HG02623 (cell line): Measurements from ENCODE around the gene ARHGDIB.

ENCODE experiments used
- ATAC-seq: cut with Tn5 transposase; IDR thresholded peaks from one replicate; pipeline ENCODE4 v1.9.1; 2021; ENCODE audit warnings: moderate library complexity; ENCODE audit not compliant: unreplicated experiment

Gene ARHGDIB

DNA sequence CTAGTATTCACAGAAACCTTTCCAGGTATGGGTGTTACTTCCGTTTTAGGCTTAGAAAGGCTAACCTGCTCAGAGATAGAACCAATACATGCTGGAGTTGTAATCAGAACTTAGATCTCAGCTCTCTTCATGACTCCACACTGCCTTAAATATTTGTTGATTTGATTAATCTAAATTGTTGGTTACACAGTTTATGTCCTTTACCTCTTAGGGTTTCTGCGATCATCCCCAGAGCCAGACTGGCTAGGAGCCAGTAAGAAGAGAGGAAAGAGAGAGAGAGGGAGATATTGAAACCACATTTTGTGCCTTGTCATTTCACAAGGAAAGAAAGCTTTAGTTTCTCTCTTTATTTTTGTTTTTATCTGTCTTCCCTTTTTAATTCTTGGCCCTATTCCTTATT, 58.9 kb downstream of the ARHGDIB start:
- ATAC-seq: no peak

DNA sequence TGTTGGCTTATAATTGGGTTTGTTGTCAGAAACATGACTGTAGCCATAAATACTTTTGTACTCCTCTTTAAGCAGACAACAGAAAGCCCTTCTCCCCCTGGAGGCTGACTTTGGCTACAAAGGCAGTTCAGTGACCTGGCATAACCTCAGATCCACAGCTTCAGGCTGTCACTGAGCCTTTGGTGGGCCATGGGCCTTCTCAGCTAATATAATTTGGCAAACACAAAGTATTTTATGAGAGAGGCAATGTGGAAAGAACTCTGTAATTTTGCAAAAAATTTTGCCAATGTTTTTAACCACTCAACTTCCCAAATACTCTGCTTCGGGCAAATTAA, 60.2 kb downstream of the ARHGDIB start:
- no peak for ATAC-seq

DNA sequence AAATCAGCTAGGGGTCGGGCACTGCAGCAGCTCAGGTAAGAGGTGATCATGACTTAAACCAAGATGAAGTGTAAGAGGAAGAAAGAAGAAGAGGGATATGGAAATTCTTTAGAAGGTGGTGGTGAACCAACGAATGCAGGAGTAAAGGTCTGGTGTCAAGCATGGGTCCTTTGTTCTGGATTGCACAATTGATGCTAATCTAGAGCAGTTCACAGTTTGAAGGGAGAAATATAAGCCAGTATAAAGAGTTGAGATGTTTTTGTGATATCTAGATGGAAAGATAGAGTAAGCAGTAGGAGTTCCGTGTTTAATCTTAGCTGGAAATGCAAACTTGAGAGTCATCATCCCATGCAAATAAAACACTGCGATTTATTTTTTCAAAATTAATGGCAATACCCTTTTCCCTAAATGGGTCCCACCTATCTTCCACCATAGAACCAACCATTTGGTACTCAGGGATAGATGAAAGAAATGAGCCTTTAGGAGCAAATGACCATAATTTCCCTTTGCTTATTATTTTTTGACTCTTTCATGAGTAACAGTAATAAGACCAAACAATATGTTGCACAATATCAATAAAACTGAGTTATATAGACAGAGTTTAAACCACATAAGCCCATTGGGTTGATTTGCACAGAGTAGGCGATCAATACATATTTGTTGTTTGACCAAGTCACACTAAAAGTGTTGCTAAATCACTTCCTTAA, 60.7 kb downstream of the ARHGDIB start:
- no peak for ATAC-seq

DNA sequence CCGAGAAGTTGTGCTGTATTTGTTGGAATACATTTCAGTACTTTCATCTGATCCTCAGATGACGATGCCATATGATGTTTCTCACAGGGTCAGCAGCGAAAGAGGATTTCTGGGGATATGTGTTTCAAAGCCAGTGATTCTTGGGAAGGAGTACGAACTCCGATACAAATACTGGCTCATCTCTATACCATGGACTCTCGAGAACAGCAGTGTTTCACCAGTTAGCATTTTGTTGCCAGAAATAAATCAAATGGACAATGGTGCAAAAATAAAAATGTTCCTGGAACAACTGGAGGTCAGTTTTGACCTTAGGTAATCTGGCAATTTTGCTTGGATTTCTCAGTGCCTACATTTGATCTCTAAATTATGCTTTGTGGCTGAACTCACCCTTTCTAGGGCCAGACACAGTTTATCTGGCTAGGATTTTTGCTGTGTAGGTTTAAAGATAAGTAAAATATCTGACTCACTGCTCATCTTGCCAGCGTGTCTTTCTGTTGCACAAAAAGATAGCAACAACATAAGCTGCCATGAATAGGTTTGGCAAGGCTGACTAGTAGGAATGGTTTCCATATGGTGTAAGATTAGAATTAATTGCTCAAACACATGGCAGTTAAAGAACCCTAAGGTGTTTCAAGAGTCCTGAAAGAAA, 64.8 kb downstream of the ARHGDIB start:
- ATAC-seq: no peak

DNA sequence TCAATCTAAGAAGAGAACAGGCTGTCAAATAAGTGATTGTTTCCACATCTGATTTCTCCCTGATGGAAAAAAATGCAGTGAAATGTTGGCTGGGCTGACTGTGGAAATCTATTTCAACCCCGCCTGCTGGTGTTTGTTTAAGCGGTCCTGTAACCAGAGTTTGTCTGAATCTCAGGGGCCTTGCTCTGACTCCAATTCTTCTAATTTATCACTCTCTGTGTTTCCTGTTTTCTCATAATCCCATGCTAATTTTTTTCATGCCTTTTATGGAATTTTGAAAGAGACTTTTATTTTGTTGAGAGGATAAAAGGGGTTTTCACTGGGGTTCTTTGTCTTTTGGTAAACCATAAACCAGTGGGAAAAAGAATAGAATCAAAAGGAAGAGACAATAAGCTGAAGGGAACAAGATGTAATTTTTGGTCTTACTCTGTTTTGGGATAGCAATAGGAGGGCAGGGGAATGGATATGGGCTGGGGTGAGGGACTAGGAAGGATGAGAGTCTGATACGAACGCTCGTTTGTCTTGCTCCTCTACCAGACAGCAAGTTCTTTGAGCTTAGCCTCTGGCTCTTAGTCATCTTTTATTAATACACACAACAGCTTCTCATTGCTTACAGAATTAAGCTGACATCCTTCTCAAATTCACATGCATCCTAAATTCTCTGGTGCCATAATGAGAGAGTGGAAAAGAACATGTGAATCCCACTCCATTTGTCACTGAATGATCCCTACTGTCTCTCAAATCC, 67.7 kb downstream of the ARHGDIB start:
- ATAC-seq: no peak

DNA sequence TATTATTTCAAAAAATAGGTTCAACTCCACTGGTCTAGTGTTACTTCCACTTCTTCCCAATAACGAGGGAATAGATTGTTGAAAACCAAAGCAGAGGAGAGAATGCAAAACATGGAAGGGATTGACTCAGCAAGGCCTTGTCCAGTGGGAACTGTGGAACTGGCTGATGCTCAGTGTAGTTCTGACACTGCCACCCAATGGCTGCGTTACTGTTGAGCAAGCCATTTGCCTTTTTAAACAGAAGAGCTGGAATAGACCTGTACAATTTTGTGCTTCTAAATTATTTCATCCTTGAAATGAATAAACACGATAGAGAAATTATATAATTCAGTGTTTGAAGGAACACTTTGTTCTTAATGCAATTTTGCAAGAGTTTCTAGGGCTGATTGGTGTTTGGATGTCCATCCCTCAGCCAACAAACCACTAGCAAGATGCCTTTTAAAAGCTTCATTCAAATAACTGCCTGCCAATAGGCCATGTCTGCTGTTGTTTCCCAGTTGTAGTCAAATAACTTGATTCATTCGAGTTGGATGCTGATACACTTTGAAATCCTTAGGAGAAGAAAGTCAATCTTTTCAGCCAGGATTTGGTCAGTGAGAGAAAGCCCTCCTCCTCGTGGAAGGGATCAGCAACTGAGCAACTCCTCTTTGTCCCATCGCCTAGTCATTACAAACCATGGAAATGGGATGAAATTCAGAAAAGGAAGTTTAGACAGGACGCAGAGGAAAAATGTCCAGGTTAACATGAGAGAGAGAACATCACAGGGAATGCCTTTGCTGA, 68.5 kb downstream of the ARHGDIB start:
- ATAC-seq: no peak
